Measurements from ENCODE around the gene INTS13.

DNA sequence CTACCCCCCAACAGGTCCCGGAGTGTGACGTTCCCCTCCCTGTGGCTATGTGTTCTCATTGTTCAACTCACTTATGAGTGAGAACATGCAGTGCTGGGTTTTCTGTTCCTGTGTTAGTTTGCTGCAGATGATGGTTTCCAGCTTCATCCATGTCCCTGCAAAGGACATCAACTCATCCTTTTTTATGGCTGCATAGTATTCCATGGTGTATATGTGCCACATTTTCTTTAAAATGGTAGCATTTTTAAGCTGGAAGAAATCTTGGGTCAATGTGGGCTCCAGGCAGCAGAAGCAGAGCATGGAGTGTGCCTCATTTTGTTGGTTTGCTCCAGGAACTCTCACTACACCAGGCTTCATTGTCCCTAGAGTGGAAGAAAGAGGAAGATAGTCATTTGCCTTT, 57.2 kb downstream of the INTS13 start:
- TF ChIP-seq POLR2AphosphoS5 (IDR thresholded peaks at IDR 0.05; ENCODE audit: low read depth, low read length), result no peak
- TF ChIP-seq POU5F1 (IDR thresholded peaks at IDR 0.05; ENCODE audit: low read depth, low read length), result no peak
- TF ChIP-seq, protein P1, sequence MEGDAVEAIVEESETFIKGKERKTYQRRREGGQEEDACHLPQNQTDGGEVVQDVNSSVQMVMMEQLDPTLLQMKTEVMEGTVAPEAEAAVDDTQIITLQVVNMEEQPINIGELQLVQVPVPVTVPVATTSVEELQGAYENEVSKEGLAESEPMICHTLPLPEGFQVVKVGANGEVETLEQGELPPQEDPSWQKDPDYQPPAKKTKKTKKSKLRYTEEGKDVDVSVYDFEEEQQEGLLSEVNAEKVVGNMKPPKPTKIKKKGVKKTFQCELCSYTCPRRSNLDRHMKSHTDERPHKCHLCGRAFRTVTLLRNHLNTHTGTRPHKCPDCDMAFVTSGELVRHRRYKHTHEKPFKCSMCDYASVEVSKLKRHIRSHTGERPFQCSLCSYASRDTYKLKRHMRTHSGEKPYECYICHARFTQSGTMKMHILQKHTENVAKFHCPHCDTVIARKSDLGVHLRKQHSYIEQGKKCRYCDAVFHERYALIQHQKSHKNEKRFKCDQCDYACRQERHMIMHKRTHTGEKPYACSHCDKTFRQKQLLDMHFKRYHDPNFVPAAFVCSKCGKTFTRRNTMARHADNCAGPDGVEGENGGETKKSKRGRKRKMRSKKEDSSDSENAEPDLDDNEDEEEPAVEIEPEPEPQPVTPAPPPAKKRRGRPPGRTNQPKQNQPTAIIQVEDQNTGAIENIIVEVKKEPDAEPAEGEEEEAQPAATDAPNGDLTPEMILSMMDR (IDR thresholded peaks at IDR 0.05; ENCODE audit: control extremely low read depth in 1 of 3, insufficient read depth in 1 of 3, low read depth in 1 of 3, low read length in 3 of 3), result no peak
- no peak for TF ChIP-seq BRCA1 (IDR thresholded peaks at IDR 0.05; ENCODE audit: low read depth, low read length)
- TF ChIP-seq TAF1 (IDR thresholded peaks at IDR 0.05; ENCODE audit: low read depth, low read length), result no peak
- no peak for TF ChIP-seq EZH2 (IDR thresholded peaks at IDR 0.05; ENCODE audit: low read depth, low read length, severe bottlenecking)
- TF ChIP-seq, protein P2, sequence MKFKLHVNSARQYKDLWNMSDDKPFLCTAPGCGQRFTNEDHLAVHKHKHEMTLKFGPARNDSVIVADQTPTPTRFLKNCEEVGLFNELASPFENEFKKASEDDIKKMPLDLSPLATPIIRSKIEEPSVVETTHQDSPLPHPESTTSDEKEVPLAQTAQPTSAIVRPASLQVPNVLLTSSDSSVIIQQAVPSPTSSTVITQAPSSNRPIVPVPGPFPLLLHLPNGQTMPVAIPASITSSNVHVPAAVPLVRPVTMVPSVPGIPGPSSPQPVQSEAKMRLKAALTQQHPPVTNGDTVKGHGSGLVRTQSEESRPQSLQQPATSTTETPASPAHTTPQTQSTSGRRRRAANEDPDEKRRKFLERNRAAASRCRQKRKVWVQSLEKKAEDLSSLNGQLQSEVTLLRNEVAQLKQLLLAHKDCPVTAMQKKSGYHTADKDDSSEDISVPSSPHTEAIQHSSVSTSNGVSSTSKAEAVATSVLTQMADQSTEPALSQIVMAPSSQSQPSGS (IDR thresholded peaks at IDR 0.05; ENCODE audit: low read length), result no peak
- no peak for TF ChIP-seq ZNF274 (IDR thresholded peaks at IDR 0.05; ENCODE audit: borderline replicate concordance, extremely low read depth, low read length)
- no peak for TF ChIP-seq GABPA (IDR thresholded peaks at IDR 0.05; ENCODE audit: borderline replicate concordance, insufficient read depth, low read length)
- TF ChIP-seq, protein P3, sequence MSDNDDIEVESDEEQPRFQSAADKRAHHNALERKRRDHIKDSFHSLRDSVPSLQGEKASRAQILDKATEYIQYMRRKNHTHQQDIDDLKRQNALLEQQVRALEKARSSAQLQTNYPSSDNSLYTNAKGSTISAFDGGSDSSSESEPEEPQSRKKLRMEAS (IDR thresholded peaks at IDR 0.05), result no peak
- TF ChIP-seq POLR2A (IDR thresholded peaks at IDR 0.05; ENCODE audit: control extremely low read depth in 1 of 2, low read depth in 2 of 2, low read length in 2 of 2), result no peak
- no peak for TF ChIP-seq TAF7 (optimal IDR thresholded peaks at IDR 0.05; ENCODE audit: borderline replicate concordance, low read depth, low read length)
- no peak for TF ChIP-seq BACH1 (IDR thresholded peaks at IDR 0.05; ENCODE audit: low read length)
- TF ChIP-seq EP300 (IDR thresholded peaks at IDR 0.05; ENCODE audit: borderline replicate concordance in 1 of 2, low read depth in 2 of 2, low read length in 2 of 2), result no peak
